HG03139 (cell line): ENCODE measurements around the gene GCFC2.
"Not testable (repeated sequence)": the region's sequence is repeated elsewhere in the genome, so short reads cannot be mapped to it uniquely, and the experiment has no call there.

ENCODE experiments used
- ATAC-seq: cut with Tn5 transposase; IDR thresholded peaks from one replicate; pipeline ENCODE4 v1.9.1; 2021; ENCODE audit not compliant: unreplicated experiment

GCFC2 gene

GRCh38 chr2:75710577-75711253 is at the start of gene GCFC2:
TSS of gene GCFC2 (minus strand) at chr2:75710915. CDS start at chr2:75710855, 60 bp downstream.
- peak; percentile 91 for ATAC-seq

GRCh38 chr2:75752828-75753227 is 42.1 kb upstream of the GCFC2 start:
- ATAC-seq, result no peak

- no peak for ATAC-seq
Measured at GRCh38 chr2:75751824-75752468, 41.2 kb upstream of the GCFC2 start.

GRCh38 chr2:75751360-75751759 is 40.6 kb upstream of the GCFC2 start:
- ATAC-seq, result no peak

DNA sequence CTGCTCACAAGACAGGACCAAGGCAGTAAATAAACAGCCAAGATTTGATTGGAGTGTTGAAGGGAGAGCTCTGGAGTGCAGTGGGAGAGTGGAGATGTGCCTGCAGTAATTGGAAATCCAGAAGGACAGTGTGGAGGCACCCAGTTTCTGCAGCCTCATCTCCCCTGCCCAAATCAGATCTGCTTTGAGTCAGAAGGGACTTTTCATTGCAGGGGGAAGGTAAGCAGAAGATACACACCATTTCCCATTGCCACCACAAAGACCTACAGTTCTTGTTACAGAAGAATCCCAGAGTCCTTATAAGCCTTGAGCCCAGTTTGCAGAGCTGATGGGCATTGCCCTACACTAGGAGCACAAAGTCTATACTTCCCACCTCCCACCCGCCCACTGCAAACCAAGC is 27.2 kb upstream of the GCFC2 start:
- ATAC-seq, result no peak

DNA sequence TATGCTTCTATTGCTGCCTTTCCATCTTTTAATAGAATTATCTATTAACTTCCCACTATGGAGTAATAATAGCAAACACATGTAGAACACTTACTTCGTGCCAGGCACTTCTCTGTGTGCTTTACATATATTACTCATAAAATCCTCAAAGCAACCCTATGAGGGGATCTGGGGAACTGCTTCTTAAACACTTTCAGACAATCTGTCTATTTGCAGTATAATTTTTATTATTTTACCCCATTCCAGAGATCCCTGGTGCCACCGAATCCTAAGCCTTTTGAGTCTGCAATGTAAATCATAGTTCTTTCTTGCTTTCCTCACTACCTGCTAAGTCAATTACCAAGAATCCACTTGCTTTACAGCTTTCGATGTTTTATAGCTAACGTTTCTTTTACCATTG is 25.6 kb upstream of the GCFC2 start:
- no peak for ATAC-seq

GRCh38 chr2:75729861-75730260 is 19.1 kb upstream of the GCFC2 start:
- ATAC-seq, result no peak

DNA sequence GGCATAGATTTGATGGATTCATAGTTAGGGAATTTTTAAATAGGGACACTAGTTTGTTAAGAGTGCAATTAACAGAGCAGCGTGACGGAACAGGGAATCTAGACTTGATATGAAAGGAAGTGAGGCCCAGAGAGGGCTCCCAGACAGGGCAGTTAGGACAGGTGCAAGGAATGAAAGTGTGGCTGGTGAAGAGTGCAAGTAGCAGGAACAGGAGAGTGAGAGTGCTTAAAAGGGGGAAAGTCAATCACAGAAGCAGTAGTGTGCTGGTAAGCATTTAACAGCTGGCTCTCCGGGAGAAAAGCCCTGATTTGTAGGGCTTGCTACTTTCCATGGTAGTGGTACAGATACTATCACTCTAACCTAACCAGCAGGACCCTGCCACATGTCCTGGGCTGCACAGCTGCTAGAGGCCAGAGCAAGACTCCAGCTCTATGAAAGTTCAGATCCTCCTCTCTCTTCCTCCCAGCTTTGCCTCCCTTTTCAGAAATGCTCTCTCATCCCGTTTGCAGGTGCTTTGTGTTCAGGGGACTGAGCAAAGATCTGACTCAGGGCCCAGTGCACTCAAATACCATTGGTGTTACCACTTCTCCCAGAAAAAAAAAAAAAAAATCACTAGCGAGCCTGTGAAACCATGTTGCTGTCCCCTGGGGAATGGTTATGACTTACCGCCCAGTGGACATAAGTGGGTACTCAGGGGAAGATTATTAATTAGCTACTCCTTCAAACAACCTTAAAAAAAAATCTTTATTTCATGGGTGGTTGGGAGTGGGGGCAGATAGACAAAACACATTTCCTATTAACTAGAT is 18.1 kb upstream of the GCFC2 start:
- no peak for ATAC-seq

GRCh38 chr2:75722687-75723086 is 12.0 kb upstream of the GCFC2 start:
- ATAC-seq, result no peak

DNA sequence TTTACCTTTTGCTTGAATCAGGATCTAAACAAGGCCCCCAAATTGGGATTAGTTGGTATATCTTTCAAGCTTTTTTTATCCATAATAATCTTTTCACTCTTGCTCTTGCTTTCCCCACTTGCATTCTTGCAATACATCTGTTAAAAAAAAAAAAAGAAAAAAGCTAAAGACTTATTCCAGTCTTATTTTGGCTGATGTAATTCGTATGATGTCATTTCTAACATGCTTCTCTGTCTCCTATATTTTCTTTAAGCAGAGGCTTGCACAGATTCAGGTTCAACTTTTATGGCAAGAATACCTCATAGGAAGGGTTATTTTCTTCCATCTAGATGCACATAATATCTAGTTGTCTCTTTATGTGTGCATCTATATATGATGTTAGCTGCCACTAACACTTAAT is 9.8 kb upstream of the GCFC2 start:
- ATAC-seq, result no peak

DNA sequence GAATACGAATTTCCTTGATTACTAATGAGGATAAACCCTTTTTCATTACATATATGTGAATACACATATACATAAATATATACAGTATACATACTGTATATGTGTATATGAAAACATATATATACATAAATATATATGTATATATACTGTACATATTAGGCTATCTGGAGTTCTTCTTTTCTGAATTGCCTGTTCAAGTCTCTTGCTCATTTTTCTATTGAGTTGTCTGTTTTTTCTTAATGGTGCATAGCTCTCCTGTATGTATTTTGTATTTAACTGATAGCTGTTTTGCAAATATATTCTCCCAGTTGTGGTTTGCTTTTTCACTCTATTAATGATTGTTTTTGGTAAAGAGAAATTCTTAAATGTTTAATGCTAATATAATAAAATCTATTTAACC is 8.9 kb upstream of the GCFC2 start:
- ATAC-seq, result no peak

GRCh38 chr2:75716406-75716805 is 5.7 kb upstream of the GCFC2 start:
- no peak for ATAC-seq

- not testable (repeated sequence) for ATAC-seq
Measured at GRCh38 chr2:75711590-75711989, 875 bp upstream of the GCFC2 start.

GRCh38 chr2:75710220-75710576 is 517 bp downstream of the GCFC2 start:
- ATAC-seq, result peak; percentile 25

- ATAC-seq, result no peak
Measured at GRCh38 chr2:75709297-75709696, 1.4 kb downstream of the GCFC2 start.

DNA sequence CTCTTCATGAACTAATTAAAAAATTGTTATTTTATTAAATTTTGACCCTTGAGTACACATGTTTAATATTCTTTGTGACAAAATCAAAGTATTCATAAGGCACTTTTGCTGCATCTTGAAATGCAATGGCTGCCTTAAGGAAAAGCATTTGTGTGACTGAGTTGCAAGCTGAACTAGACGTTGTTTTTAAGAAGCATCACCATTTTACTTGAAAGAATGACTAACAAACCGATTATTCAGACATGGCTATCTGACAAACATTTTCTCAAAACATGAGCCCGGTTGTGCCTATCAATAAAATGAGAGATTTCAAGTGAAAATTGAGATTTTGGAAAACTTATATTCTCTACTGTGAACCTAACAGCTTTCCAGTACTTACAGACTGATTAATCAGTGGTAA is 2.8 kb downstream of the GCFC2 start:
- no peak for ATAC-seq

GRCh38 chr2:75705921-75706320 is 4.8 kb downstream of the GCFC2 start:
- no peak for ATAC-seq

DNA sequence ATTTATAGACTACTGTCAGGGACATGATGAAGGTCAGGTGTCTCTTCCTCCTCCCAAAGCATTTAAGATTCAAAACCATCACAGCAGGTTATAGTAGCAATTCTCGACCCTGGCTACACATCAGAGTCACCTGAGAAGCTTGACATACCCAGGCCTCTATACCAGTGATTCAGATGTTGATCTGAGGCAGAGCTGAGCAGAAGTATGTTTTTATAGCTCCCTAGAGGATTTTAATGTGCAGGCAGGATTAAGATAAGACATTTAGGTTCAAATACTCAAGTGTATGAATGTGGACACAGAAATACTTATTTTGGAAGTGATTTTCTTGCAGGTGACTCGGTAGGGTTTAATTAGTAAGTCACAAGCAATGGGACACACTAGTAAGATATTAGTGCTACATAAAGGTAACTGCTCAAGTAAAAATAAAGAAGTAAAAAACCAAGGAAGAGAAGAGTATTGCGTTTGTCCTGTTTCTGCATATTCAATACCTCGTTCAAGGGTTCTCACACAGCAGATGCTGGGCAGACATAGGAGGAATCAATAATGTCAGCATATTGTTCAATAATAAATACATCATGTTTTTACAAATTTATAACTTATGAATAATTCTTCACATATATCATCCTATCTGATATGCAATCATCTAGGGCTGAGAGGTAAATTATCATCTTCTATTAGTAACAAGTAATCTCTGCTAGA is 7.0 kb downstream of the GCFC2 start:
- no peak for ATAC-seq

DNA sequence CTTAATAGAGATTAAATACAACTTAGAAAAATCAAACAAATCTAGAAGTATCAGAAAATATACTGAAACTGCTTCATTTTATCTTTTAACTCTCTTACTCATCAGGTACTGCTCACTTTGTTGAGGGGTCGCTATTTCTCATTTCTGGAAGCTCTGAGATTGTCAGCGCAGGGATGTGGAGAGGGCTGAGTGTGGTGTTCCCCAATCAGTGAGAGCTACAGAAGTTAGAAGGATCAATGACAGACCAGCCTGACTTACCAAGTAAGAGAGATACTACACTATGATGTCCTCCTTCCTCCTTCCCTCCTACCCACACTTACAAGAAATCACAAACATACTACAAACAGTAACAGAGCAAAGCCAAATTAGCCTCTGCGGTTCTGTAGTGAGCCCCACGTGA is 8.1 kb downstream of the GCFC2 start:
- ATAC-seq, result no peak

GRCh38 chr2:75698918-75699317 is 11.8 kb downstream of the GCFC2 start:
- ATAC-seq, result no peak

GRCh38 chr2:75688196-75688595 is 22.5 kb downstream of the GCFC2 start:
- no peak for ATAC-seq

GRCh38 chr2:75683430-75683829 is 27.3 kb downstream of the GCFC2 start:
- ATAC-seq, result not testable (repeated sequence)
